ENCODE measurements around the gene DCBLD1. TPM values are rescaled to one million over a fixed set of nuclear protein-coding genes. Genes with fewer than 3 reads are reported as not detected.

Gene DCBLD1
- total RNA-seq, 1 experiment from 2014 or later = 6.1 TPM

- Histone ChIP-seq H3K79me2 (ENCODE audit: low read depth) (peaks cover 12% of the 10 kb centered on the region; the same call in 1 of the 2 replicates), H3K27ac (no peak overlapping the region), H3K27me3 (ENCODE audit: insufficient read depth, low read depth) (no peaks in the 10 kb centered on the region), H3K4me3 (no peak overlapping the region), H3K9me2 (ENCODE audit: insufficient read depth) (no peaks in the 10 kb centered on the region), H3F3A (ENCODE audit: insufficient read depth, low read depth) (0 out of 2 replicates have a peak, but pooled peaks cover 8% of the 10 kb centered on the region), H3K9me3 (ENCODE audit: insufficient read depth, low read depth) (no peaks in the 10 kb centered on the region), H3K4me1 (replicated peaks; ENCODE audit: insufficient read depth) (peaks cover 19% of the 10 kb centered on the region), H2AFZ (no peak overlapping the region), H3K36me3 (ENCODE audit: low read depth) (no peaks in the 10 kb centered on the region), H4K20me1 (ENCODE audit: insufficient read depth) (no peaks in the 10 kb centered on the region), H3K4me2 (no peak overlapping the region)
- BruUV-seq (replicated peaks) = no TSS peak
- CTCF ChIA-PET = no interaction called here
- TF ChIP-seq CTCF (conservative IDR thresholded peaks at IDR 0.05) (no peak), EZH2 (IDR thresholded peaks at IDR 0.05; ENCODE audit: low read depth) (no peak)
- POLR2A ChIA-PET (ENCODE audit: unreplicated experiment) = no interaction called here
- DNase-seq = no peak
- intact Hi-C loops (cut with micrococcal nuclease; ENCODE audit: unreplicated experiment) = no loop called here
Observed at GRCh38 chr6:117495425-117495824, 13.0 kb downstream of the DCBLD1 start.

DNA sequence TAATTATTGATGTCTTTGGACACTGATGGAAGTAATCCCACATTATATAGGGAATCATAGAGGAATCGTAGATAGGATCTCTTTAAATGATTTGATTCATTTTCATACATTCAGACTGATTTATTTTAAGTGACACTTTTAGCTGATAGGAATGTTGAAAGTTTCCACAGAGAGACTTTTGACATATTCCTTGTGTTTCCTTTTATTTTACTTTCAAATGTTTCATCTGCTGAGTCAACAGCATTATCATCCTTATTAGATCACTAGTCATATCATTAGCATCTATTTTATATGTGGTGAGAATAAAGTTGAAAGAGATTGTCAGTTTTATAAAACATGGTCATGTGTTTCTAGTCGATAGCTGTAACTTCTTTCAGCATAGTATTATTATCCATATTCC lies 13.4 kb downstream of the DCBLD1 start:
- Histone ChIP-seq H3K4me3 (no peak overlapping the region), H3K4me2 (no peak overlapping the region), H3K4me1 (replicated peaks; ENCODE audit: insufficient read depth) (peaks cover 19% of the 10 kb centered on the region), H3K9me3 (ENCODE audit: insufficient read depth, low read depth) (no peaks in the 10 kb centered on the region), H3K79me2 (ENCODE audit: low read depth) (peaks cover 8% of the 10 kb centered on the region; the same call in 1 of the 2 replicates), H3K9me2 (ENCODE audit: insufficient read depth) (no peaks in the 10 kb centered on the region), H3K27ac (no peak overlapping the region), H3F3A (ENCODE audit: insufficient read depth, low read depth) (0 out of 2 replicates have a peak, but pooled peaks cover 8% of the 10 kb centered on the region), H3K27me3 (ENCODE audit: insufficient read depth, low read depth) (no peaks in the 10 kb centered on the region), H3K36me3 (ENCODE audit: low read depth) (no peaks in the 10 kb centered on the region), H2AFZ (no peak overlapping the region), H4K20me1 (ENCODE audit: insufficient read depth) (no peaks in the 10 kb centered on the region)
- intact Hi-C loops (cut with micrococcal nuclease; ENCODE audit: unreplicated experiment) = no loop called here
- no peak for DNase-seq
- no peak for TF ChIP-seq EZH2 (IDR thresholded peaks at IDR 0.05; ENCODE audit: low read depth)
- no peak for TF ChIP-seq CTCF (conservative IDR thresholded peaks at IDR 0.05)
- POLR2A ChIA-PET (ENCODE audit: unreplicated experiment) = no interaction called here
- CTCF ChIA-PET = no interaction called here
- no TSS peak for BruUV-seq (replicated peaks)

DNA sequence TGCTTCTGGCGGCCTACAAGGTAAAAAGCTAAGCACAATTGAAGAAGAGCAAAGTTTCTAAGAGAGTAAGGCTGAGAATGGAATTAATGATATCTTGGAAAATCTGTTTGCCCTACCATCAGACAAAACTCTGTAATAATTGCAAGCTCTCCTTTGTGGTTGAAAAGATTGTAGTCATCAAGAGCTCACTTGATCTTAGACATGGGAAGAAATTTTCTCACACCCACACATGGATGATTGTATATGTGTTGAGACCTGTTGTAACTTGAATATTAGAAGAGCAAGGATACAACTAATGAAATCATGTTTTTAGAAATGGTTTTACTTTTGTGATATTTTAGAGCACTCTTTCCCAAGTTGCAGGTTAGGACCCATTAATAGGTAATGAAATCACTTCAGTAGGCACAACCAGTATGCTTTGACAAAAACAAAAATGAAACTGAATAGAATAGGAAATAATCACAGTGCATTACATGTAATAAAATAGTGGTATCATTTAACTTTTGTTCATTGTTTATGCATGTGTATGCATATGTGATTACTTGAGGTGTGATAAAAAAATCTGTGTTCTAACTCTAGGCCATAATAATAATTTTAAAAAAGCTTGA lies 14.0 kb downstream of the DCBLD1 start:
- Histone ChIP-seq H3K27me3 (ENCODE audit: insufficient read depth, low read depth) (no peaks in the 10 kb centered on the region), H3K9me2 (ENCODE audit: insufficient read depth) (no peaks in the 10 kb centered on the region), H3K4me3 (no peak overlapping the region), H3K9me3 (ENCODE audit: insufficient read depth, low read depth) (no peaks in the 10 kb centered on the region), H3K4me1 (replicated peaks; ENCODE audit: insufficient read depth) (peaks cover 19% of the 10 kb centered on the region), H4K20me1 (ENCODE audit: insufficient read depth) (no peaks in the 10 kb centered on the region), H2AFZ (no peak overlapping the region), H3K4me2 (no peak overlapping the region), H3K36me3 (ENCODE audit: low read depth) (no peaks in the 10 kb centered on the region), H3K79me2 (ENCODE audit: low read depth) (peaks cover 4% of the 10 kb centered on the region; the same call in 1 of the 2 replicates), H3K27ac (no peak overlapping the region), H3F3A (ENCODE audit: insufficient read depth, low read depth) (0 out of 2 replicates have a peak, but pooled peaks cover 8% of the 10 kb centered on the region)
- no TSS peak for BruUV-seq (replicated peaks)
- CTCF ChIA-PET = no interaction called here
- no peak for DNase-seq
- no peak for TF ChIP-seq CTCF (conservative IDR thresholded peaks at IDR 0.05)
- no peak for TF ChIP-seq EZH2 (IDR thresholded peaks at IDR 0.05; ENCODE audit: low read depth)
- POLR2A ChIA-PET (ENCODE audit: unreplicated experiment) = no interaction called here
- intact Hi-C loops (cut with micrococcal nuclease; ENCODE audit: unreplicated experiment) = no loop called here
